ENCODE measurements around the gene TRRAP. TPM values are rescaled to one million over a fixed set of nuclear protein-coding genes. Genes with fewer than 3 reads are reported as not detected.

TRRAP gene
- total and polyA plus RNA-seq, 2 of the 8 experiments (the other 6 are each of a cell fraction or from before 2014, with no cell fraction given) = 21.7 to 48.6 TPM

- no peak overlapping the region for H3K23ac ChIP-seq (ENCODE audit: insufficient read length)
- no peak overlapping the region for H2BK12ac ChIP-seq (ENCODE audit: low read depth, low read length)
- no peaks in the 10 kb centered on the region for H3K27me3 ChIP-seq (replicated peaks in 1 of 4; ENCODE audit: control insufficient read depth in 3 of 4, extremely low read depth in 1 of 4, insufficient read depth in 3 of 4, low read length in 3 of 4)
- H3K79me1 ChIP-seq (ENCODE audit: low read depth, low read length) = no peaks in the 10 kb centered on the region; the same call in 1 of the 2 replicates
- H3K4me2 ChIP-seq (ENCODE audit: insufficient read depth in 1 of 2, low read depth in 2 of 2, low read length in 2 of 2) = no peak overlapping the region
- H3K18ac ChIP-seq (ENCODE audit: extremely low read depth, low read length) = no peak overlapping the region
- ChIA-PET POLR2A (ENCODE audit: partially characterized antibody) (no interaction called here), CTCF (ENCODE audit: partially characterized antibody) (interaction anchor here (0.6 to 2.0 kb wide), 7 partner anchors 9 to 465 kb away, joined by 3 to 12 read pairs (median 3); no protein-coding TSS in a partner anchor)
- H3K56ac ChIP-seq (replicated peaks; ENCODE audit: insufficient read length, low read depth, low read length) = no peak overlapping the region
- H3K4me3 ChIP-seq (ENCODE audit: extremely low read depth in 1 of 4, insufficient read depth in 2 of 4, low read depth in 3 of 4, low read length in 4 of 4) = no peak overlapping the region
- no peak overlapping the region for H4K91ac ChIP-seq (replicated peaks; ENCODE audit: insufficient read length, low read length)
- no peaks in the 10 kb centered on the region for H3K79me2 ChIP-seq (ENCODE audit: control insufficient read depth in 1 of 2, insufficient read depth in 2 of 2, low read length in 2 of 2)
- no peak overlapping the region for H2BK20ac ChIP-seq (ENCODE audit: low read length)
- H2BK15ac ChIP-seq (ENCODE audit: low read length) = no peak overlapping the region
- no peak overlapping the region for H3K14ac ChIP-seq (ENCODE audit: insufficient read length)
- H2AK5ac ChIP-seq (ENCODE audit: low read depth, low read length) = no peak overlapping the region
- no peaks in the 10 kb centered on the region for H3K23me2 ChIP-seq (ENCODE audit: low read depth, low read length)
- H3K4me1 ChIP-seq (replicated peaks in 1 of 4; ENCODE audit: control insufficient read depth in 3 of 4, insufficient read depth in 4 of 4, low read length in 3 of 4) = 0 out of 7 replicates have a peak, but pooled peaks cover 0 to 3% (median 0%) of the 10 kb centered on the region in 4 experiments
- H3K9ac ChIP-seq (replicated peaks in 1 of 4; ENCODE audit: extremely low read depth in 1 of 4, low read depth in 3 of 4, low read length in 3 of 4) = no peak overlapping the region
- peaks cover 26 to 74% (median 54%) of the 10 kb centered on the region in 4 experiments for H3K36me3 ChIP-seq (ENCODE audit: control insufficient read depth in 2 of 4, insufficient read depth in 4 of 4, low read length in 3 of 4)
- H3K9me3 ChIP-seq (ENCODE audit: insufficient read depth in 2 of 2, low read depth in 1 of 2, low read length in 1 of 2) = no peaks in the 10 kb centered on the region
- DNase-seq (ENCODE audit: low read depth in 1 of 2, low spot score in 2 of 2) = no peak
- no peak overlapping the region for H3K27ac ChIP-seq (ENCODE audit: low read depth, low read length)
- no peak overlapping the region for H2AFZ ChIP-seq (ENCODE audit: low read length)
- peaks cover 6% of the 10 kb centered on the region in 2 experiments for H4K20me1 ChIP-seq (replicated peaks in 1 of 2; ENCODE audit: control insufficient read depth in 1 of 2, insufficient read depth in 2 of 2, low read length in 2 of 2)
- H2BK5ac ChIP-seq (ENCODE audit: low read depth, low read length) = no peak overlapping the region
- no peak overlapping the region for H4K8ac ChIP-seq (ENCODE audit: extremely low read depth, insufficient read depth, low read length)
- H2BK120ac ChIP-seq (replicated peaks; ENCODE audit: low read depth, low read length) = no peak overlapping the region
- WGBS, 2 experiments (ENCODE audit: extremely low coverage in 1 of 2, insufficient coverage in 1 of 2, insufficient read length in 1 of 2, insufficient replicate concordance in 2 of 2, low coverage in 1 of 2, low lambda C conversion rate in 2 of 2, missing lambda C conversion rate in 1 of 2) = 93% methylated on average over 5 of the region's 5 CpGs; no CpG with 5 or more reads in 1 of the 2 experiments
- no peak overlapping the region for H3K4ac ChIP-seq (replicated peaks; ENCODE audit: insufficient read length, low read depth, low read length)
- FAIRE-seq = no peak
- no peak overlapping the region for H4K5ac ChIP-seq (ENCODE audit: insufficient read length, low read depth, low read length)
- no peak for TF ChIP-seq RBBP5 (IDR thresholded peaks at IDR 0.05; ENCODE audit: borderline replicate concordance, low read depth, low read length)
- TF ChIP-seq POLR2A (IDR thresholded peaks at IDR 0.05; ENCODE audit: control extremely low read depth in 1 of 2, low read depth in 2 of 2, low read length in 2 of 2) = no peak
- no peak for TF ChIP-seq EGR1 (IDR thresholded peaks at IDR 0.05; ENCODE audit: borderline replicate concordance, low read depth, low read length)
- no peak for TF ChIP-seq YY1 (IDR thresholded peaks at IDR 0.05; ENCODE audit: low read depth, low read length)
- no peak for TF ChIP-seq RXRA (IDR thresholded peaks at IDR 0.05; ENCODE audit: insufficient read depth, low read depth, low read length)
- TF ChIP-seq E2F6 (IDR thresholded peaks at IDR 0.05) = no peak
- TF ChIP-seq KDM1A (IDR thresholded peaks at IDR 0.05; ENCODE audit: borderline replicate concordance, low read length) = no peak
- TF ChIP-seq SIX5 (IDR thresholded peaks at IDR 0.05; ENCODE audit: low read depth, low read length) = no peak
These were observed 152.6 kb downstream of the TRRAP start for GRCh38 chr7:99030951-99031350.

Measured in H1 (cell line).